DMS153 treated with DMSO at 0.1 percent for 48 hours (cell line): Measurements from ENCODE around the gene CTSD.

ENCODE experiments used
- DNase-seq: peaks from one replicate; lab custom pipeline; 2025; ENCODE audit not compliant: unreplicated experiment; lab: John Stamatoyannopoulos, UW

CTSD gene

GRCh38 chr11:1782831-1783724, 19.4 kb upstream of the CTSD start:
- DNase-seq = no peak

- no peak for DNase-seq
Observed at GRCh38 chr11:1782031-1782590, 18.4 kb upstream of the CTSD start.

DNA sequence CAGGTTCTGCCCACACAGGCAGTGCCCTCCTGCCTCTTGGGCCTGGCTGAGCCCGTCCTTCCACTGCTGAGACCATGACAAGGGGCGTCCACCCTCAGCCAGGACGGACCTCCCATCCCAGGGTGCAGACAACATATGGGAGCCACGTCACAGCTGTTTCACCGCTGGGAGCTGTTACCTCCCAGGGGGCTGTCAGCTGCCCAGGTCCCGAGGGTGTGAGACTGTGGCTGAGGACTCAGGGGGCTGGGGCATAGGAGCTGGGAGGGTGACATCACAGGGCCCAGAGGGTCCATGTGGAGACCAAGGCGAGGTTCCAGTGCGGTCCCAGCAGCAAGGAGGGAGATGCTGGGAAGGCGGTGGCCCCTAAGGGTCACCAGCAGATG, 17.9 kb upstream of the CTSD start:
- DNase-seq = no peak

DNA sequence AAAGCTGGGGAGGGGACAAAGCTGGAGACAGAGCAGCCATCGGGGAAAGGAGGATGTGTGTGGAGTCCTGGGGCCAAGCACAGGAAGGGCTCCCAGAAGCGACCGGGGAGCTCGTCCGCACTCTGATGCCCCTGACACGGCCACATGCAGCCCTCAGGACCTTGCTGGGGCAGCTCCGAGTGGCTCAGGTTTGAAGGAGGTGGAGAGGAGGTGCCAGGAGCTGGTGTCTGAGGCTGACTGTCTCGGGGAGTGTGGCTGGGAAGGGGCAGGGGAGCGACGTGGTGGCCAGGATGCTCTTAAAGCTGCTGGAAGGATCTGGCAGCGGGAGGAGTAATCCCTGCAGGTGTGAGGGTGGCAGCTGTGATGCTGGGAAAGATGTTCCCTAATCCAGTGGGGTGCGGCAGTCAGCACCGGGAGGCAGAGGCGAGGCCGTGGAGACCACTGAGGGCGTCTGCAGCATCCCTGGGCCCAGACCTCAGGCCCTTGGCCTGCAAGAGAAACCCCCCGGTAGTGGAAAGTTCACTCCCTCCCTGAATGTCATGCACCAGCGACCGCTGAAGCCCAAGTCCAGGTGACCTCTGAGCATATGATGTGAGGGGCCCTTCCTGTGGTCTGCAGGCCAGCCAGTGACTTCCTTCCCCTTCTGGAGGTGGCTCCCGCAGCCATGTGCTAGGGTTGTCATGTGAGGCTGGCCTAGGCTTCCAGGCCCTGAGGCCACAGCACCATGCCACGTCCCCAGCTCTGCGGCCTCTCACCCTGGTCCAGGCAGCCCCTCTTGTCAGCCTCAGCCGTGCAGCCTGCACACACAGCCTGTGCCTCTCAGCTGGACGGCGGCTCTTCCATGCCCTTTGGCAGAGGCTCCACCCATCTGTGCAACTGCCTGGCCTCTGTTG, 17.2 kb upstream of the CTSD start:
- DNase-seq = no peak

- no peak for DNase-seq
Observed at GRCh38 chr11:1779806-1780699, 16.3 kb upstream of the CTSD start.

GRCh38 chr11:1779034-1779805, 15.5 kb upstream of the CTSD start:
- DNase-seq = no peak

DNA sequence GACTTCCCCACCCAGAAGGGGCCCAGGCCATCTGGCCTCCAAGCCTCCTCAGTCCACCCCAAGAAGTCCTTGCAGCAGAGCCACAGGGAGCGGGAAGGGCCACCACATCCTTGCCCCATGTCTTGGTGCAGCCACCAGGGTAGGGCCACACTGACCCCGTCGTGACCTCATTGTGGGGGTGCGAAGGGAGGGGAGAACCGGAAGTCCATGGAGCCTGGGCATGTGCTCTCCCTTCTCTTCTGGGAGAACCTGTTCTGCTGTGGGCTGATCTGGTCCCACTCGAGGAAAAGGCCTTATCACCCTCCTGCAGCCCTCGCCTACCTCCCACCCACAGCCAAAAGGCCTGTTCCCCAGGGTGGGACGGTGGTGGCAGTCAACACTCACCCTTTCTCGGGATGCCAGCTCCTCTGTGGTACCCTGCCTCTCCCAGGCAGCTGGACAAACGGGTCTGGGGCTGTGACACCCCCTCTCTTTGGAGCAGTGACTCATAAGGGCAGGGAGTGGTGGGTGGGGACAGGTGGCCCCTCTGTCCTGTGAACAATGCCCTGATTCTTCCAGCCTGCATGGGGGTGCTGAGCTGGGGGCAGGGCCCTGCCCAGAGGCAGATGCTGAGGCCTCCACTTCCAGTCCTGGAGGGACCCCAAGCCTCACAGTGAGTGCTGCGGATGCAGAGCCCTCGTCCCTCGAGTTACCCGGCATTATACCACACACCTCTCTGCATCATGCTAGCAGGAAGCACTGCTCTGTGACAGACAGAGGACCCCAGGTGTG, 14.6 kb upstream of the CTSD start:
- DNase-seq = no peak

DNA sequence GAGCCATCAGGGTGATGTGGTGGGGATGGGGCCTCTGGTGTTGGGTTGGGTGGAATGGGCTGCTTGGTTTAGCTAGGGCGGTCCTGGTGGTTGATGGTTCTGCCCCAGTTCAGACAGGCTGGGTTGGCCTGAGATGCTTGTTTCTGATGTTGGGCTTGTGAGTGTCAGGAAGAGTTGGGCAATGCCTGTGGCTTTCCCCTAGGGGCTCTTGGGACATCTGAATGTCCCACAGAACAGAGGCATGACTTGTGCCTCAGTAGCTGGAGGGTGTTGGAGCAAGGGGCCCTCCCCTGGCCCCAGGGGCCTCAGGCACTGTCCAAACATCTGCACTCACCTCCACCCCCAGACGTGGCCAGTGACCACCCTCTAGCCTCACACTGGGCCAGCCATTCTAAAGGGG, 14.0 kb upstream of the CTSD start:
- DNase-seq = no peak

GRCh38 chr11:1776944-1777715, 13.4 kb upstream of the CTSD start:
- DNase-seq = no peak

DNA sequence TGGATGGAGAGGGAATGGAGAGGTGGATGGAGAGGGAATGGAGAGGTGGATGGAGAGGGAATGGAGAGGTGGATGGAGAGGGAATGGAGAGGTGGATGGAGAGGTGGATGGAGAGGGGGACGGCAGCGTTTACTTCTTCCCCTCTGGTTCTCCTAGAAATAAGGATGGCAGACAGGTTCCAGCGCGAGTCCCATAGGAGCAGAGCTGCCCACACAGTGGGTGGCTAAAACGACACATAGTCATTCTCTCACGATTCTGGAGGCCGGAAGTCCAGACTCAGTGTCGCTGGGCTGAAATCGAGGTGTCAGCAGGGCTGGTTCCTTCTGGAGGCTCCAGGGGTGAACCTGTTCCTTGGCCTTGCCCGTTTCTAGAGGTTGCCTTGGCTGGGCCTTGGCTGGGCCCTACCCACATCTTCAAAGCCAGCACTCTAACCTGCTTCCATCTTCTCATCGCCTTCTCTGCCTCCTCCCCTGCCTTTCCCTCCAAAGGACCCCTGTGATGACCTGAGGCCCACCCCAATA, 12.7 kb upstream of the CTSD start:
- DNase-seq = no peak

- DNase-seq = no peak
Observed at GRCh38 chr11:1774886-1775285, 11.2 kb upstream of the CTSD start.

DNA sequence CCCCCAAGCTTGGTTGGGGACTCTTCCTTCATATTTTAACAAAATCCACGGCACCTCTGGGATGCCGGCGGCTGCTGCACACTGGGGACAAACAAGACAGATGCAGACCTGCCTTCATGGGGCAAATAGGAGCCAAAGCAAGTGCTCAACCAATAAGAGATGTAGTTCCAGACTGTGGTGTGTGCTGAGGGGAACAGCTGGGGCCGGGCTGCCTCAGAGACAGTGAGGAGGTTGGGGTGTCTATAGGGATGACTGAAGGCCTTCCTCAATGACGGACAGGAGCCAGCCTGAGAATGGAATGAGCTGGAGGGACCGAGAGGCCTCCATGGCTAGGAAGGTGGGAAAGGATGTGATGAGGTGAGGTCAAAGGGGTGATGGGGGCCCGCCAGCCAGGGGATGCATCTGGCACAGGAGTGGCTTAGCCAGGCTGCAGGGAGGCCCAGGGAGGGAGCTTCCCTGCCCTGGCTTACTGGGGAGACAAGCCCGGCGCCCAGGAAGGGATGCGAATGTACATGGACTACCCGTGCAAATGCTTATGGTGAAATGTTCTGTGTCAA, 10.3 kb upstream of the CTSD start:
- DNase-seq = no peak

- no peak for DNase-seq
Observed at GRCh38 chr11:1773131-1773993, 9.6 kb upstream of the CTSD start.

GRCh38 chr11:1772270-1773130, 8.8 kb upstream of the CTSD start:
- no peak for DNase-seq

DNA sequence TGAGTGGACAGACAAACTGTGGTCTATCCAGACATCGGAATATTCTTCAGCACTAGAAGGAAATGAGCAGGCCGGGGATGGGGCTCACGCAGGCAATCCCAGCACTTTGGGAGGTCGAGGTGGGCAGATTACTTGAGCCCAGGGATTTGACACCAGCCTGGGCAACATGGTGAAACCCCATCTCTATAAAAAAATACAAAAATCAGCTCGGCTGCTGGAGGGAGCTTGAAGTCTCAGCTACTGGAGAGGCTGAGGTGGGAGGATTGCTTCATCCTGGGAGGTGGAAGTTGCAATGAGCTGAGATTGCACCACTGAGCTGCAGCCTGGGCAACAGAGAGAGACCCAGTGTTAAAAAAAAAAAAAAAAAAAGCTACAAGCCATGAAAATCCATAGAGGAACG, 8.0 kb upstream of the CTSD start:
- DNase-seq = no peak

DNA sequence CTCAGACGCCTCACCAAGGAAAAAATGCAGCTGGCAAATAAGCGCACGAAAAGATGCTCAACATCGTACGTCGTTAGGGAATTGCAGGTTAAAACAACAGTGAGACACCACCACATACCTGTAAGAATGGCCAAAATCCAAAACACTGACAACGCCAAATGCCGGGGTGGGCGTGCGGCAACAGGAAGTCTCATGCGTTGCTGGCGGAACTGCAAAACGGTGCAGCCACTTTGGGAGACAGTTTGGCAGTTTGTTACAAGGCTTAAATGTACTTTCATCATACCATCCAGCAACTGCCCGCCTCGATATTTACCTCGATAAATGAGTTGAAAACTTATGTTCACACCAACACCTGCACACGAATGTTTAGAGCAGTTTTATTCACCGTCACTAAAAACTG, 7.5 kb upstream of the CTSD start:
- DNase-seq = no peak
